ENCODE data around the gene PPP1CC. TPM values are rescaled to one million over a fixed set of nuclear protein-coding genes. Genes with fewer than 3 reads are reported as not detected.
A peak's percentile ranks its signal among the peaks of the same experiment; 100 is the strongest.
"Not testable (repeated sequence)": the region's sequence is repeated elsewhere in the genome, so short reads cannot be mapped to it uniquely, and the experiment has no call there.

PPP1CC gene
- total RNA-seq, 1 donor from 2014 or later = 113 TPM

DNA sequence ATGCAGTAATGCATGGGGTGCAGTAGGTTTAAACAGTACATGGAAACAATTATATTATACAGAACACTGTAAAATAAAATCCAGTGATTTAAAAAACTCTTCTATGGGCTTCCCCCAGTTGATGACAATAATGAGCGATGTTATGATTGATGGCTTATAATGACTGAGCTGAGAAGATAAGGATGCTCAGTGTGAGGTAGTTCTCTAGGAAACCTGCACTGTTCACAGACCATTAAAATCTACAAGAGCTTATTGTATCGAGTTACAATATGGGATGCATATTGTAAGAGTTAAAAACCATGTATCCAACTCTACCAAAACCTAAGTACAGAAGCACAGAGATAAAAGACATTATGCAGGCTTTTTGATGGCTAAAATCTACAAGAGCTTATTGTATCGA lies 19.8 kb downstream of the PPP1CC start:
- not testable (repeated sequence) for DNase-seq

DNA sequence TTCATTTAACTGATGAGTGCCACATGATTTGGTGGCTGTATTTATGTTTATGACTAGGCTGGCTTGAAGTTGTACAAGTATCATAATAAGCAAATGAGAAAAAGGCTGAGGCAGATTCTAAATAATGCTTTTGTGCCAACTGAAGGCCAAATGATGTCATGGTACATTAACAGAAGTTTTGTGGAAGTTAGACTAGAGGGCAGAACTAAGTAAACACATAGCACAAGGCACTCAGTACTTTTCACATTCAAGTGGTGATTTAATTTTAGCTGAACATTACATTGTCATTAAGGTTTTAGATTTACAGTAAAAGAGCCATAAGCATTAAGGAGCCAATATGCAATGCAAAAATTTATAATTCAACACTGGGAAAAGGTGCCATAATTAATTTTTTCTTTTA lies 21.1 kb downstream of the PPP1CC start:
- no peak for DNase-seq

DNA sequence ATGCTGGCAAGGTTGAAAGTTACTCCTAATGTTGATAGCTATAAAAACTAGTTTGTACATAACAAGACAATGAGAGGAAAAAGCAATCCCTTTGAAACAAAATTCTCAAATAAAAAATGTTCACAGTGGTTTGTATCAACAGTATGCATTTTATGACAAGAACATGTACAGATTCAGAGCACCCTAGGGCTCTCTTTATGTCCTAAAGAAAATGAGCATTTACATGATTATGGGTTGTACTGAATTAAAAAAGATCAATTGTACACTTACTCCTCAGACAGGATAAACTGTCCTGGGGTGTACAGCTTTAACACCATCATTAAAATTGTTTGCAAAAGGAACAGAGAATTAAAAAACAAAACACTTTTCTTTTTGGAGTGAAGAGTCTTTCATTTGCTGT lies 22.2 kb downstream of the PPP1CC start:
- DNase-seq = no peak

DNA sequence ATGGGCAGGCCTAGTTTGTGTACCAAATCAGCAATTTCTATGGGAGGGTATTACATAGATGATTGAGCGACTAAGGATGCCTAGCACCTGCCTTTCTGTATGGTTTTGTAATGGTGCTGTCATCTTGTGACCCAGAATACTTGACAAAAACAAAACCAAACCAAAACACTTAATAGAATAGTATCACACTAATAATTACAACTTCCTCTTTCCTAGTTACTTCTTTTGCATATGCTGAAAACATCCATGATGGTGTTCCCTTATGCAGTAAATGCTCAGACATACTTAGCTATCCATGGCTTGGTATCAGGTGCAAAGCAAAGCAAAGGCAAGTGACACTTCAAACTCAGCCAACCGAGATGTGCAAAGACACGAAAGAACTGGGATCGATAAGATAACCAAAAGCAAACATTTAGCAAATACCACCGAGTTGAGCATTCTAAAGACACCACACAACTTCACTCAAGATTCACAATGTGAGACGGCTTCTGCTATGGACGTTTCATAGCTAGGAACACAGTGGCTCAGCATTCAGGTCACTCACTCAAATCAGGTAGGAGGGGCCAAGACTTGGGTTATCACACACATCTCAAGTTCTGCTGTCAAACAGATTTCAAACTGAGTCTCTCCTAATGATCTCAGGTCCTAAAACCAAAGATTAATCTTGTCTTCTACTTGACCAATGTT lies 24.3 kb downstream of the PPP1CC start:
- no peak for DNase-seq

DNA sequence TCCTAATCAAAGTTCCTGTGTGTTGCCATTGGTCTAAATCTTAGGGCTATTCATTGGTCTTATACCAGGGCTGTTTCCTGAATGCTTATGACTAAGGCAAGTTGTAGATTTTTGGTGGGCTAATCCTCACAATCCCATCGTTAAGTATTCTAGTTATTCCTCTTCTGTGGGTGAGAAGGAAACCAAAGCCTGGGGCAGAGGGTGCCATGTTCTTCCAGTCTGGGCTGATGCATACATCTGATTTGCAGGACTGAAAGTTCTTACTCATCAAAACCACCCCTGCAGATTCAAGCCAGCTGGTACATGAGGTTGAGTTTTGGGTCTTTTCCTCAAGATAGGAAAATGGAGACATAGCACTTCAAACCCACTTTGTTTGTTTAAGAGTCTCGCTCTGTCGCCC lies 25.7 kb downstream of the PPP1CC start:
- DNase-seq = no peak

DNA sequence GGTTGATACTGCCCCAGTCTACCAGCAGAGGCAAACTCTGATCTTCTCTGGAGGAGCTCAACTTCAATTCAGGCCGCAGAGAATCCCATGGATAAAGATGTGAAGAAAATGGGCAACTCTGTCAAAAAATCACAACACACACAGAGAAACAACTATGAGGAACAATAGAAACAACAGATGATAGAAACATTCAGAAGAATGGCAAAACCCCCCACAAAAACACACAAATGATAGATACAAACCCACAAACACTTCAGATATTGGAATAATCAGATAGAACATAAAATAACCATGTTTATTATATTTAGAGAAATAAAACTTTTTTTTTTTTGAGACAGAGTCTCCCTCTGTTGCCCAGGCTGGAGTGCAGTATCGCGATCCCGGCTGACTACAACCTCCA lies 33.8 kb downstream of the PPP1CC start:
- no peak for DNase-seq

DNA sequence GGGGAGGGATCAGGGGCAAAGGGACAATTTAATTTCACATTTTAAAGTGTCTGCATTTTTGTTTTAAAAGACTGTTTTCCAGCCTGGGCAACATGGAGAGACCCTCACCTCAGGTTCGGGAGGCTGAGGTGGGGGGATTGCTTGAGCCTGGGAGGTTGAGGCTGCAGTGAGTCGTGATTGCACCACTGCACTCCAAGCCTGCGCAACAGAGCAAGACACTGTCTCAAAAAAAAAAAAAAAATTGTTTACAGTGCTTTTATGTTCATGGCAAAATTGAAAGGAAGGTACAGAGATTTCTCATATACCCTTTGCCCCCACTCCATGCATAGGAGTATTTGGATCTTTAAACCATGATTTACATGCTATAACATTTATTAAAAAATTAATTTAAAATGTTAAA lies 37.4 kb downstream of the PPP1CC start:
- DNase-seq = no peak

DNA sequence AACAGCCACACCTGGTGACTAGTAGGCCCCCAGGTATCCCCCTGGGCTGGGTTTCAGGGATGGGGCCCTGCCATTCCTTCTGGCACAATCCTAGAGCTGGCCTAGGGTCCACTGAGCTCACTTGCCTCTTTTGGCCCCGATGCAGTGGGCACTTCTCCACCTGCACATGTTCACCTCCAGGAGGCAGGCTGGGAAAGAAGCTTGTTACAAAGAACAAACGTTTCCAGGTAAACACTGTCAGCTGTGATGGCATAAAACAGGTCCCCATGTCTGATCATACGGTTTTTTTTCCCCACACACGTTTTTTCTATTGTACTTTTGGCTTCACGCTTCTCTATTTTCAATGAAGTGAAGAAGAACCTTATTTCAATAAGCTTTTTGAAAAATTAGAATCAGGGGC lies 37.9 kb downstream of the PPP1CC start:
- DNase-seq = peak; percentile 13

DNA sequence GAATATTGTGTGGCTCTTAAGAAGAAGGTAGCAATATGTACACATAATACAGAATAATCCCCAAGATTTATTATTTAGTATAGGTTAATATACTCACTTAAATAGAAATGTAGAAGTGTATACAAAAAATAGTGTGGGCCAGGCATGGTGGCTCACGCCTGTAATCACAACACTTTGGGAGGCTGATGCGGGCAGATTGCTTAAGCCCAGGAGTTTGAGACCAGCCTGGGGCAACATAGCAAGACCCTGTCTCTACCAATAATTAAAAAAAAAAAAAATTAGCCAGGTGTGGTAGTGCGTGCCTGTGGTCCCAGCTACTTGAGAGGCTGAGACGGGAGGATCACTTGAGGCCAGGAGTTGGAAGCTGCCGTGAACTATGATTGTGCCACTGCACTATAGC lies 38.5 kb downstream of the PPP1CC start:
- no peak for DNase-seq

DNA sequence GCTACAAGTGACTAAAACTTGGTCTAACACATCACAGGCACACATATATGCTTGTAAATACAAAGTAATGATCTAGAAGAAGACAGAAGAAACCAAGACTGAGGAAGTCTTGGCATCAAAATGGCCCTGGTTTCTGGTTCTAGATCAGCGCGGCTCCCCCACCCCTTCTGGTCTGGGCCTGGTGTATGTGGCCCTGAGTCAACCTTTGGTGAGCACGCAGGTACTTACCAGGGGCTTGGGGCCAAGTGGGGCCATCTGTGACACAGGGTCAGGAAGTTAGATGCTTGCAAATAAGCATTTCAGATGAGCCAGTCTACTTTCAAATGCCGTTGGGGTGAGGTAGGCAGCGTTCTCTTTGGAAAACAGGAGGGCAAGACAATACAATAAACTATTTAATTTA lies 40.6 kb downstream of the PPP1CC start:
- DNase-seq = no peak

DNA sequence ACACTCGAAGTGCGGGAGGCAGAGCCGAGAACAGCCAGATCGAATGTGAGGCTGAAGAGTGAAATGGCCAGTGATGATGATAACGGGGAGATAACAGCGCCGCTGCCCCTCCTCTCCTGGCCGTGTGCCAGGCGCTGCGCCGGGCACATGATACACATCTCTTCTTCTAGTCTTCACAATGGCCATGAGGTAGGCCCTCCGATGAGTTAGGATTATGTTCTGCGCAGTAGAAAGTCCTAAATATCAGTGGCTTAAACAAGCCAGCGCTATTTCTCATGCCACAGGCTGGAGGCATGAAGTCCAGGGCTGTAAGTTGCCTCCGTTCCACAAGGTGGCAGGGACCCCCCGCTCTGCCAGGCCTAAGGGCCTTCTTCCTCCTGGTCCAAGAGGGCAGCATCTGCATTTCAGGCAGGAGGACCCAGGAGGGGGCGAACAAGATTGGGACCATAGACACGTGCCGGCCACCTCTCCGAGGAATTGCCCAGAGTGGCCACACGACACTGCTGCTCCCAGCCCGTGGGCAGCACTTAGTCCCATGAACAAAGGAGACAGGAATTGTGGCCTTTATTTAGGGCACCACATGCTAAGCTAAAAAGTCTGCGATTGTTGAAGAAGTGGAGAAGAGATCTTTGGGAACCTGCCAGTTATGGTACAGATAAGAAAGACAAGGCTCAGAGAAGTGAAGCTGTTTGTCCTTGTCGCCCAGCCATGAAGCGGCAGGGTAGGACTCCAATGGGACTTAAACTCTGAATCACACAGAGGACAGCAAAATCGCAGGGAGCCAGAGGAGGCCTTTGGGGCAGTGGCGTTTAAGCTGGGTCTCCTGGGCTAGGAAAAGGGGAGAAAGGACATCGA lies 42.9 kb downstream of the PPP1CC start:
- no peak for DNase-seq

DNA sequence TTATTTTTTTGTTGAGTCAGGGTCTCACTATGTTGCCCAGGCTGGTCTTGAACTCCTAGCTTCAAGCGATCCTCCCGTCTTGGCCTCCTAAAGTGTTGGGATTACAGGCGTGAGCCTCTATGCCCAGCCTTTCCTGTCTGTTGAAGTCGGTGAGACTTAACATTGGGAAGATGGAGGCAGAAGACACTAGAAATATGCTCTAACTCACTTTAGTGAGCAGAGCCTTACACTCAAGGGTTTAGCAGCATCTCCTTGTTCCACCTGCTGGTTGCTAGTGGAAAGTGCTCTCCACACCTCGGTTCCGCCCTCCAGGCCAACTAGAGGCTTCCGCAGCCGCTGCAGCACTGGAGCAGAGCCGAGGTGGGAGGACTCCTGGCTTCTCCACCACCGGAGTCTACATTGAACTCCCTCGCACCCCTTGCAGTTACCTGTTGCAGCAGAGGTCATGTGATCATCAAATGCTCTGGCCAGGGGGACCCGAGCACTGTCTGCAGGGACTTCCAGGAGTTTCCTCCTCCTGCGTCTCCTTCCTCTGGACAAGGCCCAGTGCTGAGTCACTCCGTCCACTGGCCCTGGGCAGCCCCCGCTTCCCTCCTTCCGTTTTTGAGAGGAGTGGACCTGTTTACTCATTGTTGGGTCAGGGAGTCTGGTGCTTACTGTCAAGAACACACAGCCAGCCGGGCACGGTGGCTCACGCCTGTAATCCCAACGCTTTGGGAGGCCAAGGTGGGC lies 44.4 kb downstream of the PPP1CC start:
- DNase-seq = peak; percentile 93

DNA sequence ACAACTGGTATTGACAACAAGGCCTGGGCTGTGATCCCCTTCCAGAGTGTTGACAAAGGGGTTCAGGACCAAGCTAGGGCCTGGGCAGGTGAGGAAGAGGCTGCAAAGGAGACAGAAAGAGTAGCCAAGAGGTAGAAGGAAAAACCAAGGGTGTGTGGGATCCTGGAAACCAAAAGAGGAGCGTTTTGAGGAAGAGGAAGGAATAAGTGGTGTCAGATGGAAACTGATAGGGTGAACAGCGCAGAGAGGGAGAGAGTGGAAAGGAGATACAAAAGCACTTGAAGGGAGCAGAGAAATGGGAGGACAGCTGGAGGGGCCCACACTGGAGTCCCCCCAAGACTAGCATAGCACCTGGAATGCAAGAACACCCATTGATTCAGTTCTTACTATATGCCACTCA lies 45.5 kb downstream of the PPP1CC start:
- DNase-seq = no peak

DNA sequence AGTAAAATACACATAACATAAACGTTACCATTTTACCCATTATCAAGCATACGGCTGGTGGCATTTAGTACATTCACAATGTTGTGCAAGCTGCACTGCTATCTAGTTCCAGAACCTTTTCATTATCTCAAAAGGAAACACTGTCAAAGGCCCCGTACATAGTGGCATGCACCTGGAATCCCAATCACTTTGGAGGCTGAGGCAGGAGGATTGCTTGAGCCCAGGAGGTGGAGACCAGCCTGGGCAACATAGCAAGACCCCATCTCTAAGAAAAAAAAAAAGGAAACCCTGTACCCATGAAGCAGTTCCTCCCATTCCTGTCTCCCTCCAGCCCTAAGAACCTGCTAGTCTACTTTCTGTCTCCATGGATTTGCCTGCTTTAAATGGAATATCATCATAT lies 46.4 kb downstream of the PPP1CC start:
- no peak for DNase-seq

DNA sequence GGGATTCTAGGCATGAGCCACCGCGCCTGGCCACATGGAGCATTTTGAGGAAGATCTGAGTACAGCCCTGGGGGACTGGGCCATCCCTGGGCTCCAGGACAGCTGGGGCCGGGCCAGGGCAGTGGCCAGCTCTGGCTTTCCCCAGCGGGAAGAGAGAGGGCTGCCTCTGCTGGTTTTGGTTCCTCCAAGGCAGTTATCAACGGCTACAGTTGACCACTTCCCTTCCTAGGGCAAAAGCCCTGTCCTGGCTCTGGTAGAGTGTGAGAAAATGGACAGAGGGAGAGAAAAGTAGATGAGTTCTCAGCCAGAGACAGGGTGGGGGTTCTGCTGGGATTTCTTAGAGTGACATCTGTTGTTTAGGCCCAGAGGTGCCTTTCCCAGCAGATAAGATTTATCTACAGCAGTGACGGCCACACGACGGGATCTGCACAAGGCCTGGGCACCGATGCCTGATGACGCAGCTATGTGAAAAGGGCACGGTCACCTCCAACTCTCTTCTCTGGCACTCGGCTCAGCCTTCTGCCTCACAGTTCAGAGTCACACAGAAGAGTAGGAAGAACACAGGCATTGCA lies 48.3 kb downstream of the PPP1CC start:
- no peak for DNase-seq

DNA sequence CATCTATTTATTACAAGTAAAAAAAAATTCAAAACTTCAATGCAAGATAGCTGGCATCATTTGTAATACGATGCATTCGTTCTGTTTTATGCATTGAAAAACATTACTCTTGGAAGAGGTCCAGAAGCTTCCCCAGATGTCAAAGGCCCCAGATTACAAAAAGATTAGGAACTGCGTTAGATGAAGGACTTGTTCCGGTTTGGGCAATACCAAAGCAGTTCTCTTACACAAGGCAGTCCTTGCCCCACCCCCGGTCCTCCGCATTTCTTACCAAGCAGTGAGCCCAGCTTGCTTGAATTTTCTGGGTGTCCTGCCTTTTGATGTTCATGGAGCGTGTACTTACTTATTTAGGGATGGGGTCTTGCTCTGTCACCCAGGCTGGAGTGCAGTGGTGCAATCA lies 49.0 kb downstream of the PPP1CC start:
- no peak for DNase-seq

DNA sequence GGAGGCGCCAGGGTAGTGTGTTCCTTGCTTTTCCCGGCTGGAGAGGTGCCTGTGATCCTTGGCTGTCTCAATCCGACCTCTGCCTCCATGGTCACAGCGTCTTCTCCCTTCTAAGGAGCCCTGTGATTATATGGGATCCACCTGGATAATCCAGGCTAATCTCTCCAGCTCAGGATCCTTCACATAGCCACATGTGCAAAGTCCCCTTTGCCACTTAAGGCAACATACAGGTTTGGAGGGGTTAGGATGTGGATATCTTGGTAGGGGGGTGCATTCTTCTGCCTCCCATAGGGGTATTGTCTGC lies 52.6 kb downstream of the PPP1CC start:
- DNase-seq = no peak

DNA sequence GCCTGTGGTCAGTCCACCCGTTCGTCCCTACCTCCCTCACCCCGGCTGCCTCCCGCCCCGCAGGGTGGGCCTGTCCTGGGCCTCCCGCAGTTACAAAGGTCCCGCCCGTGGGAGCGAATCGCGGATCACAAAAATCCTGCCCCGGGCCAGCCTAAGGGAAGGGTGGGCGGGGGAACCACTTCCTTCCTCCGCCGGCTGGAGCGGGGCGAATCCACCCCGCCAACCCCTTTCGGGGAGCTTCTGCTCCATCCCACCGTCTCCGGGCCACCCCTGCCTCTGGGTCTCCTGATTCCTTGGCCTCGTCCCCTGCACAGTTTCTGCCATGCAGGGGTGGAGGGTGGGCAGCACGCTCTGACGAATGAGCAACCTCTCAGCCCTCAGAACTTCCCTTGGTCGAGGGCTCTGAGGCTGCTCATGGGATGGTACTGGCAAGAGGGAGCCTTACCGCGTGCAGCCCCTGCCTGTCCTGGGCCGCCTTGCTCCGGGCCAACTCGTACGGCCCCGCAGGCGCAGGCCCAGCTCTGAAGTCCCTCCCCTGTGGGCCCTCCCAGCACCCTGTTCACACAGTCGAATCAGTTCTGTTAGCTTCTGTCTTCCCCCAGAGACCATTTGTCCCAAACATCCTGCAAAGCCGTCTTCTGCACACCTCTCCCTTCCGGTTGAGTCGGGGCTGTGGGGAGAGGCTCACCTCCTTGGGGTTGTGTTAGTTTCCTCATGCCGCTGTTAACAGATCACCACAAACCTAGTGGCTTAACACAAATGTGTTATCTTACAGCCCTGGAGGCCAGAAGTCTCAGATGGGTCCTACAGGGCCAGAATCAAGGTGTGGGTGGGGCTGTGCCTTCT lies 53.2 kb downstream of the PPP1CC start:
- DNase-seq = peak; percentile 43

DNA sequence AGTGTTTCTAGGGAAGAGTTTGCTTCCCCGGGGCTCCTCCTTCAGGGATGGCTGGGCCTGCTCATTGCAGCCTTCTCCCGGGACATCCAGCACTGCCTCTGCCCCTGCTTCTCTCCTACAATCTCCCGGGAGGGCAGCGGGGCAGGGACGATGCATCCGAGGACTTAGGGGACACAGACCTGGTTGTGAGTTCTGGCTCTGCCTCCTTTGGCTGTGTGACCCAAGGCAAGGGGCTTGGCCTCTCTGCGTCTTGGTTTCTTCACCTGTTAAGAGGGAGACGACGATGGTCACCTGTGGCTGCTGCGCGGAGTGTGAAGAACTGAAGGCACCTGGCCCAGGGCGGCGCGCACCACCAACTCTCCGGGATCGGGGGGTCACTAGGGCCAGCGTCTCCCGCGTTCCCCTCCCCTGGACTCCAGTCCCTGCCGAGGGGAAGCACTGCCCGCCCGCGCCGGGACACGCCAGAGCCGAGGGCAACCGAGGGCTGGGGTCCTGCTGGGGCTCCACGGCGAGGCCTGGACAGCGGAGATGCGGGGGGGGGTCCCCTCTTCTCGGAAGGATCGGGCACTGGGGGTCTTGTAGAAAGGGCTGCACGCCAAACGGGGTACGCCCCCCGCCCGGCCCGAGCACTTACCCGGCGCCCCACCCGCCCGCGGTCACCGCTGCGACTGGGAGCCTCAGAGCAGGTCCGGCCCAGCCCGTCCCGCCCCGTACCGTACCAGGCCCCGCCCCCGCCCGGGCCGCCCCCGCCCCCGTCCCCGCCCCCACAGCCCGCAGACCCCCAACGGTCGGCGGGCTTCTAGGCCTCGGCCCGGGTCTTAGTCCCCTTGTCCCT lies 54.0 kb downstream of the PPP1CC start, which contains the start of gene HVCN1:
Gene HVCN1 (minus strand): TSS at position 670 of the 835 bp plus-strand sequence. CDS start 5,870 bp downstream, outside the sequence.
- peak; percentile 34 for DNase-seq

DNA sequence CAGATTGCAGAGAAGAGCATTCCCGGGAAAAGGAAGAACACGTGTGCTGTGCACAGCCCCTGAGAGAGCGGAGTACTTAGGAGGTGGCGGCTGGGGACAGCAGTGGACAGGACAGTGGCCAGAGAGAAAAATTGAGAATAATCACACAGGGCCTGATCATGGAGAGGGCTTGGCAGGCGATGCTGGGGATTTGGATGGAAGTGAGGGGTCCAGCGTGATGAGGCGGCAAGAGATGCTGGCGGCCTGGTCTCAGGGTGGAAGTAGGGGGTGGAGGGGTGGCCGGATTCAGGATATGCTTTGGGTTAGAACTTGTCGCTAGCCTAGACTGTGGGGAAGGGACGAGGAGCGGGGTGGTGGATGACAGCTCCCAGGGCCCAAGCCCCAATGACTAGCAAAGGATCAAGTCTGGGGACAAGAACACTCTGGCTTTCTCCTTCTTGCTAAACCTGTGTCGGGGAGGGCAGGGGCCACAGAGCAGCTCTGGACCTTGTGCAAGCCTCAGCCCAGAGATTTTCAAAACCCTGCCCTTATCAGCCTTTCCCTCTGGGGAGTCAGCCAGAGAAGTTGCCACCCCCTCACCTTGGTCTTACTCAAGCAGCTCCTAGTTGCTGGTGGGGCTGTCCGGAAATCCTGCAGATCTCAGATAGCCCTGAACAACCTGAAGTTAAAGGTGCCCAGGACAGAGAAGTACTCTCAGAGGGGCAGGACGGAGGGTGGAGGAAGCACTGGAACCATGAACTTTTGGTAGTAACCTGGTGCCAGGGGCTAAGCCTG lies 55.1 kb downstream of the PPP1CC start:
- no peak for DNase-seq
